Neural crest cell (in vitro differentiated cells): ENCODE data around the gene OPALIN. TPM values are rescaled to one million over a fixed set of nuclear protein-coding genes. Genes with fewer than 3 reads are reported as not detected.

ENCODE experiments used
- DNase-seq: peaks from one replicate; pipeline ENCODE4 v3.0.0; 2021; ENCODE audit warnings: low read depth, mixed read lengths, low spot score
- H3K27ac Mint-ChIP-seq: one replicate; pipeline ENCODE4 v1.8.0; 2021; ENCODE audit warnings: mild to moderate bottlenecking, mixed read lengths; ENCODE audit not compliant: unreplicated experiment
- H3K27me3 Mint-ChIP-seq: 2 replicates; pipeline ENCODE4 v1.8.0; 2021; ENCODE audit warnings: low read depth, mild to moderate bottlenecking, mixed read lengths
- H3K36me3 Mint-ChIP-seq: 2 replicates; pipeline ENCODE4 v1.8.0; 2021; ENCODE audit warnings: low read depth, mild to moderate bottlenecking, mixed read lengths
- H3K4me1 Mint-ChIP-seq: 2 replicates; pipeline ENCODE4 v1.8.0; 2021; ENCODE audit warnings: mixed read lengths
- H3K4me3 Mint-ChIP-seq: one replicate; pipeline ENCODE4 v1.8.0; 2021; ENCODE audit warnings: mild to moderate bottlenecking, mixed read lengths
- H3K9me3 Mint-ChIP-seq: 2 replicates; pipeline ENCODE4 v1.8.0; 2021; ENCODE audit warnings: mixed read lengths
- total RNA-seq: library from RNA; stranded (reverse); gene quantifications from 2 replicates; pipeline ENCODE4 v1.2.1, GENCODE V29; 2021
- TF ChIP-seq, protein P1 (sequence below): fragments of 200-600 bp; sonication (generic); conservative IDR thresholded peaks from 2 replicates; pipeline ENCODE4 v1.5.0; 2021; ENCODE audit warnings: antibody characterized with exemption, mild to moderate bottlenecking

OPALIN gene
- total RNA-seq, 1 donor from 2014 or later, result not detected

DNA sequence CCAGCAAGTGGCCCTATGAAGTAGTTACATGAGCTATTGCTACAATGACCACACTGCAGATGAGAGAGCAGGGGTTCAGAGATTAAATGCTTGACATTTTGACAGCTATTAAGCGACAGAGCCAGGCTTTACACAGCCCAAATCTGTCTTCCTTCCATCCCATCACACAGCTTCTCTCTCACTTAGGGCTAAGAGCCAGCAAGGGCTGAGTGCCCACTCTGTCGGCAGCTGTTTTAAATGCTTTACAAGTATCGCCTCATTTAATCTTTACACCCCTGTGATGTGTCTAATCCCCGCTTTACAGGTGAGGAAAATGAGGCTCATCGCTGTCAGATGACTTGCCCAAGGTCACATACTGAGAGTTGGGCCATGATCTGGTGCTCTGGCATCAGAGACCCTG is 15.2 kb upstream of the OPALIN start:
- Mint-ChIP-seq H3K4me1 (peaks cover 23% of the 10 kb centered on the region), H3K27me3 (peaks cover 9% of the 10 kb centered on the region), H3K4me3 (peak overlapping the region; percentile 83), H3K27ac (no peak overlapping the region), H3K9me3 (no peaks in the 10 kb centered on the region), H3K36me3 (no peaks in the 10 kb centered on the region)
- TF ChIP-seq, protein P1, sequence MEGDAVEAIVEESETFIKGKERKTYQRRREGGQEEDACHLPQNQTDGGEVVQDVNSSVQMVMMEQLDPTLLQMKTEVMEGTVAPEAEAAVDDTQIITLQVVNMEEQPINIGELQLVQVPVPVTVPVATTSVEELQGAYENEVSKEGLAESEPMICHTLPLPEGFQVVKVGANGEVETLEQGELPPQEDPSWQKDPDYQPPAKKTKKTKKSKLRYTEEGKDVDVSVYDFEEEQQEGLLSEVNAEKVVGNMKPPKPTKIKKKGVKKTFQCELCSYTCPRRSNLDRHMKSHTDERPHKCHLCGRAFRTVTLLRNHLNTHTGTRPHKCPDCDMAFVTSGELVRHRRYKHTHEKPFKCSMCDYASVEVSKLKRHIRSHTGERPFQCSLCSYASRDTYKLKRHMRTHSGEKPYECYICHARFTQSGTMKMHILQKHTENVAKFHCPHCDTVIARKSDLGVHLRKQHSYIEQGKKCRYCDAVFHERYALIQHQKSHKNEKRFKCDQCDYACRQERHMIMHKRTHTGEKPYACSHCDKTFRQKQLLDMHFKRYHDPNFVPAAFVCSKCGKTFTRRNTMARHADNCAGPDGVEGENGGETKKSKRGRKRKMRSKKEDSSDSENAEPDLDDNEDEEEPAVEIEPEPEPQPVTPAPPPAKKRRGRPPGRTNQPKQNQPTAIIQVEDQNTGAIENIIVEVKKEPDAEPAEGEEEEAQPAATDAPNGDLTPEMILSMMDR, result no peak
- DNase-seq, result no peak

DNA sequence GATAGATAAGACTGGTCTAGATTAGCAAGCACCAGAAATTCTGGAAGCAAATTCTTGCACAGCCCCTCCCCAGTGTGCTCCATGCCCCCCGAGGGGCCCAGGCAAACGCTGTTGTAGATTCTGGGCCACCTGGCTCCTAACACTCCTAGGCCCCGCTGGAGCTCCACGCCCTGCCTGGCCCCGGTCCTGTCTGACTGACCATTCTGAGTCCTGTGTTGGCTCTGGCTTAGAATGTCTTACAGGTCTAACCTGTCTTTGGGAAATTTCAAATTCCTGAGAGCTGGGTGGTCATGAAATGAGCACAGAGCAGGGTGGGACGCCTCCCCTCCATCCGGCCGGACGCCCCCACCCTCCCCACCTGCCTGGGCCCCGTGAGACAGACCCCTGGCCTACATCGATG is 12.6 kb upstream of the OPALIN start:
- TF ChIP-seq, protein P1, result no peak
- Mint-ChIP-seq H3K27me3 (peaks cover 9% of the 10 kb centered on the region), H3K9me3 (no peaks in the 10 kb centered on the region), H3K27ac (no peak overlapping the region), H3K4me3 (no peak overlapping the region), H3K36me3 (no peaks in the 10 kb centered on the region), H3K4me1 (peaks cover 23% of the 10 kb centered on the region)
- no peak for DNase-seq

DNA sequence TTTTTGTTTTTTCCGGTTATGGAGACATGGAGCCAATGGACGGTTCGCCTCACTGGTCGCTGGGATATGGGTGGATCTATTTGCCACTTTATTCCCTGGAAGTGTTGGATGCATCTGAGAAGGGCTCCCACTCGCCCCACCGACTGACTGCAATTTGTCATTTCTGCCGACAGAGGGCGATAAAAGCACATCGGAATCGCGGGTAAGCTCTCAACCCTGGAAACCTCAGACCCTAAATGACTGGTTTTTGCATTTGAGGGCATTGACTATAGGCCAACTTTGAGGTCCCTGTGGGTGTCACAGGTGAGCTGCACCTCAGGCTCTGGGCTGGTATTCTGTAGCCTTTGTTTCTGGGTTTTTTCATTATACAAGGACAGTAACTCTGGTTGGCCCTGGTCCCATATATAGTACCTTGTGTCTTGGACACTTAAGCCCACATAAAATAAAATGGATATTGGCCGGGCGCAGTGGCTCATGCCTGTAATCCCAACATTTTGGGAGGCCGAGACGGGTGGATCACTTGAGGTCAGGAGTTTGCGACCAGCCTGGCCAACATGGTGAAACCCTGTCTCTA is 11.9 kb upstream of the OPALIN start:
- no peaks in the 10 kb centered on the region for H3K9me3 Mint-ChIP-seq
- no peak overlapping the region for H3K27ac Mint-ChIP-seq
- peak; percentile 67 for DNase-seq
- H3K36me3 Mint-ChIP-seq, result no peaks in the 10 kb centered on the region
- peaks cover 21% of the 10 kb centered on the region for H3K4me1 Mint-ChIP-seq
- TF ChIP-seq, protein P1, result peak; percentile 80
- no peak overlapping the region for H3K4me3 Mint-ChIP-seq
- peaks cover 9% of the 10 kb centered on the region for H3K27me3 Mint-ChIP-seq

DNA sequence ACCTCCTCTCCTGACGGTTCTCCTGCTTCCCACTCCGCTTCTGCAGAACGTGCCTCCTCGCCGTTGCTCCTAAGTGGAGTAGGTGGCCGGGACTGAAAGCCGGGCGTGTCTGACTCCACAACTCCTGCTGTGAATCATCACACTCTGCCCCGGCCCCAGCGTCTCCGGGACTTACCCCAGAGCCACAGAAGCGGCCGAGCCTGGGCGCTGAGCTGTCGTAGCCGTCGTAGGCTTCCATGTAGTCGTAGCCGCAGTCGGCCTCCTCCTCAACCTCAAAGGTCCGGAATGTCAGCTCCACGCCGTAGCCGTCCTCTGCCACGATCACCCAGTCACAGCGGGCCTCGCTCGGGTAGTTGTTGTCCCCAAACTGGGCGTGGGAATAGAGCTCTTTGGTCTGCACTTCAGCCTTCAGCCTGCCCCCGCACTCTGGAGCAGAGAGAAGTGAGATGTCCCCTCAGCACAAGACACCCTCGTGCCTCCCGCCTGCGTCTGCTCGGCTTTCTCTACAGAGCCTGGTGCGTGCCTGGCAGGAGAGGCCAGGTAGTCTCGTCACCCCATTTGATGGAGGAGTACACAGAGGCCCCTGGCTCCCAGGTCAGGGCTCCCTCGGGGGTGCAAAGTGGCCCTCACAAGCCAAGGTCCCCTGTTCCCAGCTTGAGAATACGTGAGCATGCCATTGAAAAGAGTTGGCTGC is 11.2 kb upstream of the OPALIN start:
- Mint-ChIP-seq H3K27ac (no peak overlapping the region), H3K4me3 (no peak overlapping the region), H3K4me1 (peaks cover 15% of the 10 kb centered on the region), H3K36me3 (no peaks in the 10 kb centered on the region), H3K27me3 (peaks cover 9% of the 10 kb centered on the region), H3K9me3 (no peaks in the 10 kb centered on the region)
- TF ChIP-seq, protein P1, result no peak
- DNase-seq, result no peak

DNA sequence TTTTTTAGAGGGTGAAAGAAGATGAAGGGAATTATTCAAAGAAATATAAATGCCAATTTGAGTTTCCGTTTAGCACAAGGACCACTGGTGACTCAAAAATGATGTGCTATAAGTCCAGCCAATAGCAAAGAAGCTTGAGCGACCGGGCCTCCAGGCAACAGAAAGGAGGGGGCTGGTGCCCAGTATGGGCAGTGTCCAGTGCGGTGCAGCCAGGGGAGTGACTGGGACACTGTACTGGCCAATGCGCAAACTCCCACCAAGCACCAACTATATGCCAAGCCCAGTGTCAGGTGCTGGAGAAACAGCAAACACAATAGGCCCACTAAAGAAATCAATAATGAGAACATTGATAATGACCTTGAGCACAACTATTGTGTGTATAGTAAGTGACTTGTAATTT is 10.2 kb upstream of the OPALIN start:
- H3K27ac Mint-ChIP-seq, result no peak overlapping the region
- no peak overlapping the region for H3K4me3 Mint-ChIP-seq
- DNase-seq, result no peak
- no peaks in the 10 kb centered on the region for H3K36me3 Mint-ChIP-seq
- no peaks in the 10 kb centered on the region for H3K9me3 Mint-ChIP-seq
- TF ChIP-seq, protein P1, result no peak
- H3K4me1 Mint-ChIP-seq, result peaks cover 6% of the 10 kb centered on the region
- no peaks in the 10 kb centered on the region for H3K27me3 Mint-ChIP-seq
